GDM1 (cell line): ENCODE data around the gene JMJD8.

Experiments used
- DNase-seq: peaks from one replicate; lab custom pipeline; 2025; lab: John Stamatoyannopoulos, UW

The JMJD8 gene

GRCh38 chr16:675884-676564, 8.1 kb downstream of the JMJD8 start:
- no peak for DNase-seq

DNA sequence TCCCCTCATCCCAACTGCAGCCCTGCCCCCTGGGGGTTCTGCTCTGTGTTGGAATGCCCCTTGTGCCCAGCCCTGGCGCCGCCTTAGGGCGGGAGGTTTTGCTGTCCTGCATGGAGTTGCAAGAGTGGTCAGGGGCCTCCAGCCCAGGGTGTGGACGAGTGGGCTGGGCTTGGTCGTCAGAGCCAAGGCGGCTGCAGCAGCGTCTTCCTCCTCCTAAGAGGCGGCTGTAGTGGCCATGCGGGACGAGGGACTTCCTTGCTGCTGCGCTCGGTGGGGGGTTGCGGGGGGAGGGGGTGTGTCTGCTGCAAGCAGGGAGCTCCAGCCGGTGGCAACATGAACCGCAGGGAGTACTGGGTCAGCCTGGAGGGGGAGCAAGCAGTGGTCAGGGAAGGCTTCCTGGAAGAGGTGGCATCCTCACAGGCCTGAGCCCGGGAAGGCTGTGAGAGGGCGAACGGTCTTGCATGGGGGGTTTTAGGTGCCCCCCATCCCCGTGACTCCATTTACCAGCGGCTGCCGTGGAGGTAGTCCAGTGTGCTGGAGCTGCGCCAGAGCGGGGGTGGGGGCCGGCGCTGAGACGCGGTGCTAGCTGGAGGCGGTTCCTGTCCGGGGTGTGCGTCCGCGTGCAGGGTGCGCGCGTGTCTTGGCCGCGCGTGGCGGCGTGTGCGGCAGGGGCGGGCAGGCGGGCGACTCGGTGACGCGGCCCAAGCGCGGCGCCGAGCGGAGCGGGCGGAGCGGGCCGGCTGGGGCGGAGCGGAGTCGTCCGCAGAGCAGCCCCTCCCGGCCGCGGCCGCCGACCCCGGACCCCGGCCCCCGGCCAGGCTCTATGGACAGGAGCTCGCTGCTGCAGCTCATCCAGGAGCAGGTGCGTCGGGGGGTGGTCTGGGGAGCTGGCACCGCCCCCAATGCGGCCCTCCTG, 8.9 kb downstream of the JMJD8 start, which contains the start of gene RHBDL1:
TSS of gene RHBDL1 (plus strand) at position 704 of the 916 bp plus-strand sequence. CDS start at position 824, 120 bp downstream.
- no peak for DNase-seq

DNA sequence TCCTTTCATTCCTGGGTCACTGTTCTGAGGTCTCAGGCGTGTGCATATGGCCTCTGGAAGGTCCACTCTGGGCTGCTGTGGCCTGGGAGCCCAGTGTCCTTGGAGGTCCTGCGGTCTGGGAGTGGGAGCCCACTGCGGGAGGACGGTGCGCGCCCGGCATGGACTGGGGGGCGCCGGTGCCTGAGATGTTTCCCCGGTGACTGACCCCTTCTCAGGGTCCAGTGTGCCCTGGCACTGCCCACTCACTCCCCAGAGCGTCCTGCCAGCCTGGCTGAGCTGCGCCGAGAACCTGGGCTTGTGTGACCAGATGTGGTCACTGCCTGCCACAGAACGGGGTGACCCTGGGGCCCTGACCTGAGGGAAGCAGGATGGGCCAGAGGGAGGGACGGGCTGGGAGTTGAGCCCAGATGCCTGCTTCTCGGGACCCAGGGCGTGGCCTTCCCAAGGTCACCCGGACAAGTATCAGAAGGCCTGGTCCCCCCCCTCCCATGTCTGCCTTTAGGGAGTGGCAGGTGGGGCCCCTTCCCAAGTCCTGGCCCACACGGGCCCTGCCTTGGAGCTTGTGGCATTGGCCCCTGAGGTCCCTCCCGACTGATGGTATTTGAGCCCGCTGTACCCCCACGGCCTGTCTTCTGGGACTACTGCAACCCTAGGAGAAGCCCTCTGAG, 9.8 kb downstream of the JMJD8 start:
- DNase-seq, result no peak

DNA sequence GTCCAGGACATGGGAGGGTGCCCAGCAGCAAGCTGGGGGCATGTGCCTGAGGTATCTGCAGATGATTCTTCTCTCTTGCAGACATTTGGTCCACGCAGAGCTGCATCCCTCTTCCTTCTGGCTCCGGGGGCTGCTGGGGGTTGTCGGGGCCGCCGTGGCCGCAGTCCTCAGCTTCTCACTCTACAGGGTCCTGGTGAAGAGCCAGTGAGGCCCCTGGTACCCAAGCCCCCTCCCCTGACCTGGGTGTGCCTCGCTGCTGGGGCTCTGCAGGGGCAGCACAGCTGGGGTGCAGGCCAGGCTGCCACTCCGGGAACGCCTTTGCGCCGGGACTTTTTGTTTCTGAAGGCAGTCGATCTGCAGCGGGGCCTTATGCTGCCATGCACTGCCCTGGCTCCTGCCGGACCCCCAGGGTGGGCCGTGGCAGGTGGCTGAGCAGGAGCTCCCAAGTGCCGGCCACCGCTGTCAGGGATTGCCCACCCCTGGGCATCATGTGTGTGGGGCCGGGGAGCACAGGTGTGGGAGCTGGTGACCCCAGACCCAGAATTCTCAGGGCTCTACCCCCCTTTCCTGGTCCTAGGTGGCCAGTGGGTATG, 10.6 kb downstream of the JMJD8 start:
- DNase-seq, result no peak

DNA sequence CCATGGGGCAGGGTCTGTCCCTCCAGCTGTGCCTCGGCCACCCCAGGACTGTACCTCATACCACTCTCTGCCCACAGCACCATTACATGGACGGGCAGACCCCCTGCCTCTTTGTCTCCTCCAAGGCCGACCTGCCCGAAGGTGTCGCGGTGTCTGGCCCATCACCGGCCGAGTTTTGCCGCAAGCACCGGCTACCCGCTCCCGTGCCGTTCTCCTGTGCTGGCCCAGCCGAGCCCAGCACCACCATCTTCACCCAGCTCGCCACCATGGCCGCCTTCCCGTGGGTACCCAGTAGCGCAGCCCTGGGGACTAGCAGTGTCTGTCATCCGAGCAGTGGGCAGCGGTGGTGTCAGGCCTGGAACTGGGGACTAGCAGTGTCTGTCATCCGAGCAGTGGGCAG, 11.3 kb downstream of the JMJD8 start:
- DNase-seq, result no peak

DNA sequence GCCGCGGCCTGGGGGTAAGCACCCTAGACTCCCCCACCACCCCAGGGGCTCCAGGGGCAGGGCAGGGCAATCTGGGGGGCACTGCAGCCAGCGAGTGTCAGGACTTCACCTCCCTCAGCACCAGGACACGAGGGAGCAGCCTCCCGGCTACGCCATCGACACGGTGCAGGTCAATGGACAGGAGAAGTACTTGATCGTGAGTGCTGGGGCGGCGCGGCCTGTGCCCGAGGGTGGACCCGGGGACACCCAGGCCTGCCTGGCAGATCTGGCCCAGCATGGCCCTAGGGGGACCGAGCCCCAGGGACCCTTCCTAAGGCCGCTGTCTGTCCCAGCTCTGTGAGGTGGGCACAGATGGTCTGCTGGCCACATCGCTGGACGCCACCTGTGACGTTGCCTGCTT, 11.8 kb downstream of the JMJD8 start:
- DNase-seq, result no peak

DNA sequence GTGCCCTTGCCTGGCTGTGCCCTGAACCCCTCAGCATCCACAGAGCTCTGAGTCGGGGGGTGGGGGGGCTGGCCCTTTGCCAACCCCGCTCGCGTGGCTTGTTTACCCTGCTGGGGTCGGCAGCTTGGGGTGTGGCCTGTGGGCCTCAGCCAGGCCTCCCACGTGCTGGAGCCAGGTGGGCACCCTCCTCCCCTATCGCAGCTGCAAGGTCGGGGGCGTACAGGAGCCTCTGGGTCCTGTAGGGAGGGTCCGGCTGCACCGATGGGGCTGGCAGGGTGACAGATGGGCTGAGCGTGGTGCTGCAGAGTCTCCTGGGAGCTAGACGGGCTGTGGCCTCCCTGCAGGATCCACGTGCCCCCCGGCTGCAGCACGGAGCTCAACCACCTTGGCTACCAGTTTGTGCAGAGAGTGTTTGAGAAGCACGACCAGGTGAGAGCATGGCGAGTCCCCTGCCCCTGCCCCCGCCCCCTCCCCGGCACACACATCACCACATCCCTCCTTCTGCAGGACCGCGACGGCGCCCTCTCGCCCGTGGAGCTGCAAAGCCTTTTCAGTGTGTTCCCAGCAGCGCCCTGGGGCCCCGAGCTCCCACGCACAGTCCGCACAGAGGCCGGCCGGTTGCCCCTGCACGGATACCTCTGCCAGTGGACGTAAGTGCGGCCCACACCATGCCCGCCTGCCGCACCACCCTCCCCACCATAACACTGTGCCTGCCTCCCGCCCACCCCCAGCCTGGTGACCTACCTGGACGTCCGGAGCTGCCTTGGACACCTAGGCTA, 12.6 kb downstream of the JMJD8 start:
- no peak for DNase-seq

GRCh38 chr16:670485-671352, 13.4 kb downstream of the JMJD8 start:
- no peak for DNase-seq

DNA sequence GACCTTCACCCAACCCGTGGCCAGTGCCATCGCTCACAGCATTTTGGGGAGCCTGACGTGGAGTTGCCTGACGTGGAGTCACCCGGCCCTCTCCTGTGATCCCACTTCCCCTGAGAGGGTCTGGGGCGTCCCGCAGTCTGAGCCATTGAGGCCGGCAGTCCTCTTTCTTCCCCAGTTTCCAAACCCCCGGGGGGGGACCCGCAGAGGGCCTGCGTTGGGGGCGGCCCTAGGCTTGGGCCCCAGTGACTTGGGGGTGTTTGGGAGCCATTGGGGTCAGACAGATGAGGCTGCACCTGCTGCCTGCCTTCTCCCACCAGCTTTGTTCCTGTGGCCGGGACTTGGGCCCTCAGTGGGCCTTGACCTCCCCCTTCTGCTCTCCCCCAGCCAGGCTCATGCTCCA, 14.5 kb downstream of the JMJD8 start:
- no peak for DNase-seq

- DNase-seq, result no peak
These were observed 15.5 kb downstream of the JMJD8 start for GRCh38 chr16:668519-669171.

GRCh38 chr16:667780-668518, 16.2 kb downstream of the JMJD8 start, which contains the start of gene RHOT2:
RHOT2 (plus strand) TSS chr16:668132; CDS start chr16:668200, 68 bp downstream.
- peak; percentile 90 for DNase-seq

GRCh38 chr16:667113-667779, 16.9 kb downstream of the JMJD8 start:
- no peak for DNase-seq

- DNase-seq, result no peak
These were observed 17.6 kb downstream of the JMJD8 start for GRCh38 chr16:666572-666971.

DNA sequence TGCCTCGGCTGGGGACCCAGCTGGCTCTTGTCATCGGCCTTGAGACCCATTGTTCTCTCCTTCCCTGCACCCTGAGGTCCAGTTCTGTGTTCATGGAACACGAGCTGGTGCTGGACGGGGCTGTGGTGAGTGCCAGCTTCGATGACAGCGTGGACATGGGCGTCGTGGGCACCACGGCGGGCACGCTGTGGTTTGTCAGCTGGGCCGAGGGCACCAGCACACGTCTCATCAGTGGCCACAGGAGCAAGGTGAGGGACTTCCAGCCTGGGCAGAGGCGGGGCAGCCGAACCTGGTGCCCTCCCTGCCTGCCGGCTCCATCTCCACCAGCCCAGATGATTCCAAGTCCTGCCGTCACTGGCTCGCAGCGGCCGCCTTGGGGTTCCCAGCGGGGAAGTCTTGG, 21.5 kb downstream of the JMJD8 start:
- DNase-seq, result no peak

- no peak for DNase-seq
These were observed 22.0 kb downstream of the JMJD8 start for GRCh38 chr16:662095-662494.

DNA sequence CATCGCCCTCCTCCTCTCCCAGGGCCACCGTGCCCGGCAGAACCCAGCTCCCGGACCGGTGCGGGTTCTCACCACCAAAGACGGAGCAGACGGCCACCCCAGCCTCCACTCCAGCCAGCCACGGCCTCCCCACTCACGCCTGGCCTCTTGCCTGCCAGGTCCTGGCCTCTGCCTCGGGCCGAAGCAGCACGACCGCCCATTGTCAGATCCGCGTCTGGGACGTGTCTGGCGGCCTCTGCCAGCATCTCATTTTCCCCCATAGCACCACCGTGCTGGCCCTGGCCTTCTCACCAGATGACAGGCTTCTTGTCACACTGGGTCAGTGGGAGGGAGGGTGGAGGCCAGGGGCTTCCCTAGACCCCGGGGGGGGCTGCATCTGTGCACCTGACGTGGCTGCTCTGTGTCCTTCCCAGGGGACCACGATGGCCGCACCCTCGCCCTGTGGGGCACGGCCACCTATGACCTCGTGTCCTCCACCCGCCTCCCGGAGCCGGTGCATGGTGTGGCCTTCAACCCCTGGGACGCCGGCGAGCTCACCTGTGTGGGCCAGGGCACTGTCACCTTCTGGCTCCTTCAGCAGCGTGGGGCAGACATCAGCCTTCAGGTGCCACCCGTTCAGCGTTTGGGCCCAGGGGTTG, 22.8 kb downstream of the JMJD8 start:
- DNase-seq, result no peak

DNA sequence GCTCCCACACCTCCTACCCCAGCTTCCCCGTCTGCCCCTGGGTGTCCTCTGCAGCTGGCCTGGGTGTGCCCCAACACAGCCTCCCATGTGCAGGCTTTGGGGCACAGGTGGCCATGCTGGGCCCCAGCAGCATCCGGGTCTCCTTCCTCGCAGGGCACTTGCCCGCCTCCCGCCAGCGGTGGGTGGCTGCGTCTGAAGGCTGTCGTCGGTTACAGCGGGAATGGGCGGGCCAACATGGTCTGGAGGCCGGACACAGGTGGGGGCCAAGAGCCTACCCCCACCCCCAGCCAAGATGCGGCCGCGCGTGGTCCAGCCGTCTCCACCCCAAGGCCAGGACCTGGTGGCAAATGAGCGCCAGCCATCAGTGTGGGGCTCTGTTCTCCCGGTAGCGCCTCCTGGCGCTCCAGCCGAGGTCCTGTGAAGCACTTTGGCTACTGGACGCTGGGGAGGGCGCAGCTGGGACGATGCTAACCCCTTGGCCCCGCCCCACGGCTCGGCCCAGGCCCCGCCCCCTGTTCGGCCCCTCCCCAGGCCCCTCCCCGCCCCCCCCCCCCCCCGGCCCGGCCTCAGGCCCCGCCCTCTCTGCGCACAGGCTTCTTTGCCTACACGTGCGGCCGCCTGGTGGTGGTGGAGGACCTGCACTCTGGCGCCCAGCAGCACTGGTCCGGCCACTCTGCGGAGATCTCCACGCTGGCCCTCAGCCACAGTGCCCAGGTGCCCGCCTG, 23.5 kb downstream of the JMJD8 start:
- no peak for DNase-seq

- no peak for DNase-seq
These were observed 24.0 kb downstream of the JMJD8 start for GRCh38 chr16:660132-660458.
